Transverse colon (tissue), 4 donors: ENCODE data around the gene ZCWPW1.

Experiments used
- CTCF ChIP-seq, 5 experiments: fragments of 200-600 bp in 3 of 5; fragments of 450-650 bp in 2 of 5; sonication (generic) in 3 of 5; IDR thresholded peaks; 1 replicate in 2 of 5; 2 replicates in 3 of 5; pipeline ENCODE4 v1.5.1; 2016 to 2017; ENCODE audit warnings: antibody characterized with exemption in 5 of 5, inconsistent platforms in 3 of 5, mild to moderate bottlenecking in 2 of 5, moderate library complexity in 1 of 5
- EP300 ChIP-seq: sonication (generic); formaldehyde crosslinking; IDR thresholded peaks from one replicate; pipeline ENCODE4 v1.6.1; 2017; ENCODE audit warnings: antibody characterized with exemption, low read depth
- POLR2A ChIP-seq: fragments of 450-650 bp; IDR thresholded peaks from one replicate; pipeline ENCODE4 v1.6.1; 2016; ENCODE audit warnings: antibody characterized with exemption, mild to moderate bottlenecking, moderate library complexity
- POLR2AphosphoS5 ChIP-seq, 3 donors: sonication (generic); formaldehyde crosslinking; IDR thresholded peaks; one replicate each; pipeline ENCODE4 v1.6.1; 2016; ENCODE audit warnings: antibody characterized with exemption in 3 of 3

GRCh38 chr7:100372694-100373093, 55.8 kb downstream of the ZCWPW1 start:
- TF ChIP-seq CTCF (IDR thresholded peaks at IDR 0.05) (no peak), POLR2A (no peak), POLR2AphosphoS5 (IDR thresholded peaks at IDR 0.05) (no peak), EP300 (no peak)
